Left kidney (tissue), 2 donors: ENCODE results near the gene ARMC12. TPM values are rescaled to one million over a fixed set of nuclear protein-coding genes. Genes with fewer than 3 reads are reported as not detected.
"Not testable (repeated sequence)": the region's sequence is repeated elsewhere in the genome, so short reads cannot be mapped to it uniquely, and the experiment has no call there.

Source experiments
- DNase-seq: peaks from one replicate; pipeline ENCODE4 v3.0.0-alpha.2; 2013
- polyA plus RNA-seq: library from polyadenylated mRNA; unstranded; fragments of 120-200 nt; gene quantifications from one replicate; pipeline ENCODE4 v1.2.1, GENCODE V29; 2013; ENCODE audit not compliant: insufficient read length

Gene ARMC12
- polyA plus RNA-seq, 1 donor = 1.8 TPM

DNA sequence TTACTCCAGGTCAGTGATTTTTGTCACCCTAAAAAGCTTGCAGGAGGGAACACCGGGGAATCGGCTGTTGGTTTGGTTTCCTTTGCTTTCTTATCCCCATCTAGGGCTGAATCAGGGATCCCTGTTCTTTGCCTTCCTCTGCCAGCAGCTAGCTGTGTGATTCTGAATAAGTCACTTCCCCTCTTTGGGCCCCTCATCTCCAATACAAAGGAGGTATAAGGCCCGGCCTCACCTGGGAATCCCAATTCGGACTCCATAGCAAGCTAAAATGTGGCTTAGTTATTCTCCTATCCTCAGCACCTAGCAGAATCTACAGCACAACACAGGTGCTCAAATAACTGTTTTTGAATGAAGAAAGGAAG, 18.5 kb upstream of the ARMC12 start:
- no peak for DNase-seq

DNA sequence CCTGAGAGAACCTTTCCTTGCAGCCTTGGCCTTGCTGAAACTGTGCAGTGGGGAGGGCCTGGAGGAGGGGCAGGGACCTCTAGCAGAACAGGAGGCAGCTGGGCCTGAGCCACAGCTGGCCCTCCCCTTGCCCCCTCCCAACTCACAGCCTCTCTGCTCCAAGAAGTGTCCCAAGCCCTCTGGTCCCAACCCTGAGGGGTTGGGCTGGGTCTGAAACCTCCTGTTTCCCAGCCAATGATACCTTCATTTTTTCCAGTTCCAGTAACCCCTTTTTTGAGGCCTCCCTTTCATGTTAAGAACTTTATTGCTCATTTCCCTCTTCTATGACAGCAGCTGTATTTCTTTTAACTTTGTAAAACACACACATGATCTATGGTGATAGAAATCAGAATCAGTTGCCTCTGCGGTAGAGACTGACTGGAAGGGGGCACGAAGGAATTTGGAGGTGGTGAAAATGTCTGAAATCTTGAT, 17.9 kb upstream of the ARMC12 start:
- DNase-seq = no peak

DNA sequence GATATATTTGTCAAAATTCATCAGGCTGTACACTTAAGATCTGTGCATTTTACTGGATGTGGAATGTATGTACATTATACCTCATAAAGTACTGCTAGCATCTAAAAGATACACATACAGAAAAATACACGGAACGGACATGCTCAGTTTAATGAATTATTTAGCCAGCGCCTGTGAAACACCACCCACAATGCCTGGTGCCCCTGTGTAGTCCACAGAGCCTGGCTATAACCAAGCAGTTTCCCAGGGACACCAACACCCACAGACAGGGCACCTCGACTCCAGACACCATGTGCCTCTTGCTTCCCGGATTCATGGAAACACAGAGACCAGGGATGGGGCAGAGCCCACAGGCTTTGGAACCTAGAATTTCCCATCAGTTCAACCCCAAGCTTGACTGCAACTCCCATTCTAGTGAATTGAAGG, 17.4 kb upstream of the ARMC12 start:
- no peak for DNase-seq

DNA sequence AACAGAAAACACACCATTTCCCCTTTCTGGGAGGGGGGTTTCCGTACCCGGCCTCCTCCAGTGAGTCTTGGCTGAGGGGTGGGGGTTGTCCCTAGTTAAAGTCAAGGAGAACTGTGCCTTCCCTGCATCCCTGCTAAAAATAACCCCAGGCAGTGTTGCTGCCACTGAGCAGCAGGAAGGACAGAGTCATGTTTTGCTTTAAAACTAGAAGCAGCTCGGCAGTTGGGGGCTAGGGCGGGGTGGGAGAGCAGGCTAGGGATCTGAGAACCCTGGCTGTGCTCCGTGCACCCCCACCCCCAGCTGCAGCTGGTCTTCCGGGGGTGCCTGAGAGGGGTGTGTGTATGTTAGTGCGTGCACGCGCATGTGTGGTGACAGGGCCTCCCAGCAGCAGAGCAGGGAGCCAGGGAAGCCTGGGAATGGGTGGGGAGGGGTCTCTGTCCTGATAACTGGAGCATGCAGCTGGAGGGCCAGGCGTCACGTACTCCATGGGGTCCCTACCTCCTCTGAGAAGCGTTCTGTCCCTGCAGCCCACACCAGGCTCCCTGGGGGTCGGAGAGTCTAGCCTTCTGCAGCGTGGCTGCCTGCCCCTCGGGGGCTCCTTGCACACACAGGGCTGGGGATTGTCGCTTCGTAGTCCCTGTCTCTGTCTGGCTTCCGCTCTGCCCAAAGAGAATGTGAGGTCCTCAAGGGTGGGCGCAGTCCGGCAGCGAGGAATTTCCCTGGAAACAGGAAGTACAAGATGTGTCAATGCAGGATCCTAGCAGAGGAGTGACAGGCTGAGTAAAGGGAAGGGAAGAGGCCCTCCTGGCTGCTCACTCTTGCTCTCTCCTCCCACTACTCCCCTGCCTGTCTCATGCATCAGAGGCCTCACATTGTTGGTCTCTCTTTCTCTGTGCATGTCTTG, 16.8 kb upstream of the ARMC12 start:
- DNase-seq = peak; percentile 63

DNA sequence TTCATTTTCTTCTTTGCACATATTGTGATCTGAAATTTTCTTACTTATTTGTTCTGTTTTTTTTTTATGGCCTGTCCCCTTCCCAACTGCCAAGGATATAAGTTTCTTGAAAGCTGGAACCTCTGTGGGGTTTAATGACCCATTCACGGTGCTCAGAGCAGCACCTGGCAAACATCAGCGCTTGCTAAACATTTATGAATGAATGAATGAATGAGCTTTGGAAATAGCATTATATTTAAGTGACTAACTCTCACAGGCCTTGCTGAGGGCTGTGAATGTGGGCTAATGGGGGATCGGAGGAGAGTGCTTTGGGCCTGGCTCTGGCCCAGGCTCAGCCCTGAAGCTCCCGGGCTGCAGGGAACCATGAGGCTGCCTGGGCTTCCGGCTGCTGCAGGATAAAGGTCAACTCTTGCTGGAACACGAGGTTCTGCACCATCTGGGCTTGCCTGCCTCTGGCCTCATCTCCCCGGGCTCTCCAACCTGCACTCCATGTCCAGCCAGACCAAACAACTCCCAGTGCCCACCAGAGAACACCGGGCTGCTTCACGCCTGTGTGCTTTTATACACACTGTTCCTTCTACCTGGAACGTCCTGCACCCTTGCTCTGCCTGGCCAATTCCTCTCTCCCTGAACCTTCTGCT, 14.6 kb upstream of the ARMC12 start:
- DNase-seq = no peak

DNA sequence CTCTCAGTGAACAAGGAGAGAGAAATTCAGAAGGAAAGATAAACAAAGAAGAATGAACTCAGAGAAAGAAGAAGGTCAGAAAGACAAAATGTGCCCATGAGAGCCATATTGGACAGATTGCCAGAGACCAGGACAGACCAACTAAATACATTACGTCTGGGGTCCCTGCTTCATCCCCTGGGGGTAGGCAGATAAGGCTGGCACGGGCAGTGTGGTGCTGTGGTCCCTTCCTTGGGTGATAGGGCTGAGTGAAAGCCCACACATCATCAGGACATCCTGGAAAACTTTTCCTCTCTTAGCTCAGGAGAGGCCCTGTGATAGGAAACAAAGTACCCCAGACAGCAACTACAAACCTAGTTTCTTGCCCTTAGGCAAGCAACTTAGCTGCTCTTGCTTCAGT, 13.2 kb upstream of the ARMC12 start:
- DNase-seq = no peak

DNA sequence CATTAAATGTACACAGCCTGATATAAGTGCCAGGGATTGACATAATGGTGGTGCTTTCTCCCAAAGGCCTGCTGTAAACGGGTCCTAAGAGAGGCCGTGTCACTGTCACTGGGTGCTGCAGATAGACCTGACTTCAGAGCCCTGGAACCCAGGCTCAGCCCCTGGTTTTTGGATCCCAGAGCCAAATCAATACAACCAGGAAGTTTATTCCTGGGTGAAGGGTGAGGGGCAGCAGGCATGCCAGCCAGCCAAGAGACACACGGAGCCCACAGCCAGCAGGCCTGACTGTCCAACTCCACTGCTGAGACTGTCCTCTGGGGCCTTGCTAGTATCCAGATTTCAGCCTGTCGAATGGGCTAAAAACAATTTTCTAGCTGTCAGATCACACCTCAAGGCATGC, 12.8 kb upstream of the ARMC12 start:
- DNase-seq = no peak

DNA sequence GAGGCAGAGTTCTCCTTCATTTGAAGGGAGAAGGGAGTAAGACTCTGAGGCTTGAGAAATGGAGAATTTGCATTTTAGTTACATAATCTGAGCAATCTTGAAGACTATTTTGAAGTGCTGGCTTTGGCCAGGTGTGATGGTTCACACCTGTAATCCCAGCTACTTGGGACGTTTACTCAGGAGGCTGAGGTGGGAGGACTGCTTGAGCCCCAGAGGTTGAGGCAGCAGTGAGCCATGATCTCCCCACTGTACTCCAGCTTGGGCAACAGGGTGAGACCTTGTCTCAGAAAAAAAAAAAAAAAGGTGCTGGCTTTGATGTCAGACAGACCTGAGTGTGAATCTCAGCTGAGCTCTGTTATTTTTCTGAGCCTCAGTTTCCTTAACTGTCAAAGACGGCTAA, 12.4 kb upstream of the ARMC12 start:
- no peak for DNase-seq

DNA sequence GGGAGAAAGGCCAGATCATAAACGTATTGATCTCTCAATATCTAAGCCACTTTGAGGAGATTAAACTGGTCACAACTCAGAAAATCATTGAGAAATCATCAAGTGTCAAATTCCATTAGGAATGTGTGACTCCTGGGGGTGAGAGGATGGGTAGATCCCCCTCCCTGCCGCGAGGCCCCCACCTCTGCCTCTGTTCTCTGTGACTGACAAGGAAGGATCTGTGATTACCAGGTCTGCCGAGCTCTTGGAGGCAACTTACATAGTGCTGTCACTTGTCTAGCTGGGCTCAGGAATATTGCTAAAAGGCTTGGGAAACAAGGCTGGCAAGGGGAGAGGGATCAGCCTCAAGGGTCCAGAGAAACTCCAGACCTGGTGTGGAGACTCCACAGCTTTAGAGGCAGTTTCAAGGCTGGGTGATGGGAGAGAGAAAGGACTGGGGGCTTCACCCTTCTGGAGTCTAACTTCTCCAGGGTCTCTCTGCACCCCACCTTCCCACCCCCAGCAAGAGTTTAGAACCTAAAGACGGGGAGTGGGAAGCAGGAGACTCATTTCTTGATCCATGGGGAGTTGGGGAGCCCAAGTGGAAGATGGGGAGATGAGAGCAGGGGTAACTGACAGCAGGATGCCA, 11.6 kb upstream of the ARMC12 start:
- no peak for DNase-seq

DNA sequence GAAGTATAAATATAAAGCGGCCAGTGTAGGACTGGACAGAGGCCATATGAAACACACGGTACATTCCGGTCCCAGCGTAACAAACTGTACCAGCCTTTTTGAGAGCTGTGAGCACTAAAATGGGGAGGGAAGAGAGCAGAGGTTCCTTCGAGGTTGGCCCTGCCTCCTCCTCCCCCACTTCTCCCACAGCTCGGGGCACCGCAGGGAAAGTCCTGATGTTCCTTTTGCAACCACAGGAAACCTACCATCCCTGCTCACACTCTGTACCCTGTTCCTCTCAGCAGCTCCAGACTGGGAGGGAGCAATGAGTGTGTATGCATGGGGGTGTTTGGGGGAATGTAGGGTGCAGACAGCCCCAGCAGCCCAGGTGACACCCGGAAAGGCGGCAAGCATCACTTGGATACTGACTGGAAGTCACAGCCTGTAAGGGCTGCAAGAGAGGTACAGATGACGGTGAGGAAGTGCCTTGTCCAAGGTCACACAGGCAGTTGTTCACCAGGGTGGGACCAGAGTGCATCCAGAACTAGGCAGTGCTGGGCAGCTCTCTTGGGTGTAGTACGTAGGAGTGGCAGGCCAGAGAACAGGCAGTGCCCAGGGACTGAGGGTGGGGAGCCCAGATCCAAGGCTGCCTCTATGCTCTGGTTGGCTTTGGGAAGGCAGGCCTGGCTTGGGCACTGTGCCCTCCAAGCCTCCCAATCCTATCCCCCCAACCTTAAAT, 11.0 kb upstream of the ARMC12 start:
- DNase-seq = no peak

DNA sequence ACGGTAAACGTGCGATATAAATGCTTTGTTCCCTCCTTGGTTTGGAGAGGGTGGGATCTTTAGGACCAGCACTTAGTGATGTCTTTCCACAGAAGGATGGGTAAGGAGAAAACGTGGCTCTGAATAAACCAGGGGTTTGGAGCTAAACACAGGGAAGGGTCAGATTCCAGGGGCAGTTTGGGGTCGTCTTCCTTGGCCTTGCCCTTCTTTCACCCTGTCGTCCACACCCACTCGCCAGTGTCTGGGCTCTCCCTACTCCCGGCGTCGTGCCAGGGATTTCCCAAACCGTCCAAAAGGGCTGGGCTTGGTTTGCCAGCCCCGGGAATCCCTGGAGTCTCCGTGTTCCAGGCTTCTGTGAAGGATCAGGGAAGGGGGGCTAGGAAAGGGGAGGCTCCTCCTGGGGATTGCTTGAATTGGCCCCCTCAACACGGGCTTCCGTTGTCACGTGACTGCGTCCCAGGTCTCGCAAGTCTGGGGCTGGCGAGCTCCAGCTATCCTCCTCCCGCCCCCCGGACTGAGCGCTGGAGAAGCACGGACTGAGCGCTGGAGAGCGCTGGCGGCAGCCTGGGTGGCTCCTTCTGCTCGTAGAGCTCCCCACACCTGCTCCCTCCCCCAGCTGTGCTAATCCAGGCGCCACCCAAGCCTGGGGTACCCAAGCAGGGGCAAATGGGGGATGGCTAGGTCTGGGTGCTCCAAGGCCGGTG, 9.4 kb upstream of the ARMC12 start:
- DNase-seq = peak; percentile 70

DNA sequence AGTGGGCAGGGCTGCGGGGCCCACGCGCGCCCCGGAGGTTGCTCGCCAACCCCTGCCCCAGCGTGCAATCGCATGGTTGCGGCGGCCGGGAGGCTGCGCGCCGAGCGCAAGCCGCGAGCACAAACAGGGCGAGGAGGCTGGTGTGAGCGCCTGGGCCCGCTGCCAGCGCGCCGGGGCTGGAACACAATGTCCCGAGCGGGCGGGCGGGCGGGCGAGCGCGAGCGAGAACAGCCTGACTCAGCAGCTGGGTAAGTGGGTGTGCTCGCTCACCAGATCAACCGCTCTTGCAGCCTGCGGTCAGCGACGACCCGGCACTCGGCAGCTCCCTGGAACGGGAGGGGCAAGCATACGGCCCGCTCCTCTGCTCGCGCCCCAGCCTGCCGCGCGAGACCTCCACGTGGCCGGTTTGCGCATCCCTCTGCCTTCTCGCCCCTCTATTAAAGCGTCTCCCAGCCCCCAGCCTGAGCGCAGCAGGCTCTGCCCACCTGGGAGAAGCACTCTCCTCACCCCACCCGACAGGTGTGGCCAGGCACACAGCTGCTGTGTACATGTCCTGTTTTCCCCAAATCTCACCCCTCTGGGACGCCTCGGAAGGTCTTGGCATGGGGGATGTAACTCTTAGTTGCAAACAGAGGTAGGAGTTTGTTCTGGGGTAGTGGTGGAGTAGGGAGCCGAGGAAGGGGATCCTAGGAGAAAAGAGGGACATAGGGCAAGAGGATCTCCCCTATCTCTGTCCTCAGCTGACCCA, 8.7 kb upstream of the ARMC12 start:
- DNase-seq = peak; percentile 81

DNA sequence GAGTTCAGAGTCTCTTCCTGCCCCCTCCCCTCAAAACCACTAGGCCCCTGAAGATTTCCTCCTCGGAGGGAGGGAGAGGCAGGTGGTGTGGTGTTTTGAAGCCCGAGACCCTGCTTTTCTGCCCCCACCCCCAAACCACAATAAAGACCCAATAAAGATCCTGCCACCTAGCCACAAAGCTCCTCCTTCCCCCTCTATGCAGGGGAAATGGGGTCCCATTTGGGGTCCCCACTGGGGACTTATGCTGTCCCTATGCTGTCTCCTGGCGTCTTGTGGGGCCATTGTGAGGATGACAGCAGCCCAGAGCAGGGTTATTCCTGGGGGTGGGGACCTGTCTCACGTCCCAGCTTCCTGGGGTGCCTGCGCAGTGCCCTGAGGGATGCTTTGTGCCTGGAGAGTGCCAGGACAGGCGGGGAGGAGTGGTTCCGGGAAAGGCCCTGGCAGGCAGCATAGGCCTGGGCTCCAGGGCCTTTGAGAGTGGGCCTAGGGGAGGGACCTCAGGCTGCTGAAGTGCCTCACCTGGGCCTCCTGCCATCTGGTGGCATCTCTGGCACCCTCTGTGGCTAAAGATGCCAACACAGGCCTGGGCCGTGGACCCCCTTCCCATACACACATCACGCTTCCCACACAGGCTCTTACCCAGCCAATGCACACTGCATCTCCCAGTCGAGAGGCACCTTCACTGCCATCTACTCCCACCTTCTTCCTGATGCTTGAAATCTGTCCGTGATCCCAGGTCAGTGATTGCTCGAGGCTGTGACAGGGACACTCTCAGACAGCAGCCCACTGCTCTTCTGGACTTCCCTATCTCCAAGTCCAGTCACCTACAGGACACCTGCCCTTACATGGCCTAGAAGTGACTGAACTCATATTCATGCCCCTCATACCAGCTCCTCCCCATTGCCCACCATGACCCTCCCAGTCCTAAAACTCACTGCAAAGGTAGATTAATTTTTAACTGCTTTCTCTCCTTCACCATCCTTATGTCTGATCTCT, 7.9 kb upstream of the ARMC12 start:
- DNase-seq = no peak

DNA sequence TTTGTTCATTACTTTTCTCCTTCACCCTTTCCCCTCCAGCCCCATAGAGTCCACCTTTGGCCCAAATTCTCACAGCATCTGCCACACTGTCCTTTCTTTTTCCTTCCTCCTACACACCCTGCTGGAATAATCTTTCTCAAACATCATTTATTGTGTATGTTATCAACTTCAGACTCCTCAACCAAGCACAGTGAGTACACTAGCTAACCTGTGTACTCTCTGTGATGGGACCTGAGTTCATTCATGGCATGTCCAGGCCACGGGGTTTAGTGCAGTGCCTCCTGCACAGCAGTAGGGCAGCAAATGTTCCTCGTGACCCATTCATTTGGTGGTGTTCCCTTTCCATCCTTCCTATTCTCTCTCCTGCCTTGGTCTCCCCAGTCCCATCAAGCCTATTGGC, 7.1 kb upstream of the ARMC12 start:
- DNase-seq = no peak

DNA sequence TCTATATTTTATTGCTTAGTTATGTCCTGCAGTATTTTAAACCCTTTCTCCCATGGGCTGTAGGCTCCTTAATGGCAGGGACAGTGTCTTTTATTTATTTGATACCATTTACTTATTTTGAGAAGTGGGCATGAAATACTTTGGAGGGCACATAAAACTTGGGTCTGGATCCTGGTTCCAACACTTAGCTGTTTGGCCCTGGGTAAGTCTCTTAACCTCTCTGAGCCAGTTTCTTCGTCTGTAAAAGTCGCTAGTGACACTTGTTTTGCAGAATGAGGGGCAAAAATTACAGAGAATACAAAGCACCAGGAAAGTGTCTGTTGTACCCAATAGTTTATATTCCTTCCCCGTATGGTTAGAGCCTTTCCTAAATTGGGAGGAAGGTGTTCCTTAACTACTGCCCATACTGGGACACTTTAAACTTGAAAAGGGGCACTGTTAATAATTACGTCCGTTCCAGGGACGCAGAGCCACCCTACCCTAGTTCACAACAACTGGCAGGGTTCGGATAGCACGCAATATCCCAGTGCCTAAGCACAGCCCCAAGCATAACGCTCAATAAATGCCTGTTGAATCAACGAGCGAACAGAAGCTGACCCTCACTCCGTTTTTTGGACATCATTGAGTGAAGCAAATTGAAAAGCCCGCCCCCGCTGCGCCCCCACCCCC, 6.0 kb upstream of the ARMC12 start:
- no peak for DNase-seq

DNA sequence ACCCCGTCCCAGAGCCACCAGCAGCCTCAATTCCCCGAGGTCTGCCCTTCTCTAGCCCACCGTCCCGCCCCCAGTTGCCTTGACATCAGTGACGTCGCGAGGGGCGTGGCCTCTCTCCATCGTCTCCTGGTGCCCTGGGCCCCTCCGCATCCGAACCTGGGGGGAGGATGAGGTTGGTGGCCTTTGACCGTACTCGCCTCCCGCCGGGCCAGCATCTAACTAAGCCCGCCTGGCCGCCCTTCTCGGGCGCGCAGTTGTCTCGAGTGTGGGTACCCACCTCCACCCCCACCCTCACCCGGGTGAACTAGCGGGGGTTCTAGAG, 5.5 kb upstream of the ARMC12 start:
- peak; percentile 92 for DNase-seq

DNA sequence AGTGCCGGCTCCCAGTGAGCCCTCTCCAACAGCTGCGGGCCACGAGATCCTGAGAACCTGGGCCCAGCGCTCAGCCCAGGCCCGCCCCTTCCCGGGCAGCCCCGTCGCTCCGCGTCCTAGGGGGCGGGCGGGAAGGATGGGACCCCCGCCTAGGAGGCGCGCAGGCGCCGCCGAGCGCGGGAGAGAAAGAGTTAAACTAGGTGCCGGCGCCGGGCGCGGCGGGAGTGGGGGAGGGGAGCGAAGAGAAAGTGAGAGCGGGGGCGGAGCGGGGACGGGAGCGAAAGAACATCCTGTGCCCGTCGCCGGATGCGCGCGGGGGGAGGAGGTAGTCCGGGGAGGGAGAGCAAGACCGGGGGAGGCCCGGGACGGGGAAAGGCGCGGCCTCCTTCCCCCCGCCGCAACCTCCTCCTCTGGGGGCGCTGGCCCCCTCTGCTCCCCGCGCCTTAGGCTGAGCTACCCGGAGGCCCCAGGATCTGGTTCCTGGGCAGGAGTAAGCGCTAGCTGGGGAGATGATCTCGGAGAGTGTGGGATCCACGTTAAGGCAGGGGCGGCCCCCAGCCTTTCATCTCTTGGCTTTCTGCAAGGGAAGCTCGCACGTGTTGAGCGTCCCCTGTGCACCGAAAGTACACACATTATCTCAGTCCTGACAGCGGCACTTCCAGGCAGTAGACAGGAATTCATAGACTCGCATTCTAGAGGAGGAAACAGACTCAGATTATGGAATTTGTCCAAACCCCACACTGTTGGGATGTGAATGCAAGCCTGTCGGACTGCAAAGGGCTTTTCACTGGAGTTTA, 4.9 kb upstream of the ARMC12 start:
- peak; percentile 87 for DNase-seq

DNA sequence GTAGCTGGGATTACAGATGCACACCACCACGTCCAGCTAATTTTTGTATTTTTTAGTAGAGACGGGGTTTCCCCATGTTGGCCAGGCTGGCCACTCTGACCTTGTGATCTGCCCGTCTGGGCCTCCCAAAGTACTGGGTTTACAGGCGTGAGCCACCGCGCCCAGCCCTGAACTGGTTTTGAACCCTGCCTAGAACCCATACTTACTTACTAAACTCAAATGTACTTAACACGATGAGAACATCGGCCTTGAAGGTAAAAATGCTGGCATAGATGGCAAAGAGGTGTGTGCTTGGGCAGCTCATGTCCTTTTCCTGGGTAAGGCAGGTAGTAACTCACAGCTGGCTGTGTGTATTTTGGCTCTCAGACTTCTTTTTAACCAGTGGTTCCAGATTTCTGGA, 3.2 kb upstream of the ARMC12 start:
- DNase-seq = no peak

DNA sequence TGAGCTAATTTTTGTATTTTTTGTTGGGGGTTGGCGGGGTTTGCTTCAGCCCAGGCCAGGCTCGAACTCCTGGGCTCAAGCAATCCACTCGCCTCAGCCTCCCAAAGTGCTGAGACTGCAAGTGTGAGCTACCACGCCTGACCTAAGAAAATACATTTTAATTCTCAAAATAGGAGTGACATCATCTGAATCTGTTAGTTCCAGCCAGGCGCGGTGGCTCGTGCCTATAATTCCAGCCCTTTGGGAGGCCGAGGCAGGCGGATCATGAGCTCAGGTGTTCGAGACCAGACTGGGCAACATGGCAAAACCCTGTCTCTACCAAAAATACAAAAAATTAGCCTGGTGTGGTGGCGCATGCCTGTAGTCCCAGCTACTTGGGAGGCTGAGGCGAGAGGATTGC, 2.5 kb upstream of the ARMC12 start:
- DNase-seq = not testable (repeated sequence)
